Neural cell (in vitro differentiated cells): ENCODE data around the gene FIBCD1. TPM values are rescaled to one million over a fixed set of nuclear protein-coding genes. Genes with fewer than 3 reads are reported as not detected.

Source experiments
- H2AFZ ChIP-seq: fragments of 200-600, 300-800 bp; sonication (generic), shearing (Covaris generic); 2 replicates; pipeline ENCODE4 v1.6.0; 2014; ENCODE audit warnings: low read depth, mild to moderate bottlenecking, antibody characterized with exemption, low read length, moderate library complexity
- H3F3A ChIP-seq: fragments of 200-600 bp; shearing (Covaris generic); 2 replicates; pipeline ENCODE4 v1.6.1; 2016; ENCODE audit warnings: mild to moderate bottlenecking, moderate library complexity, mixed read lengths, antibody characterized with exemption, low read length; ENCODE audit not compliant: insufficient read depth, poor library complexity, severe bottlenecking
- H3K27ac ChIP-seq: fragments of 200-600, 300-800 bp; sonication (generic), shearing (Covaris generic); 2 replicates; pipeline ENCODE4 v1.5.1; 2014; ENCODE audit warnings: mild to moderate bottlenecking, low read length, moderate library complexity
- H3K27me3 ChIP-seq: fragments of 300-800, 200-600 bp; sonication (generic), shearing (Covaris generic); 2 replicates; pipeline ENCODE4 v1.6.0; 2014; ENCODE audit warnings: mild to moderate bottlenecking, low read depth, low read length, moderate library complexity; ENCODE audit not compliant: insufficient read depth
- H3K36me3 ChIP-seq: fragments of 300-800, 200-600 bp; sonication (generic), shearing (Covaris generic); 2 replicates; pipeline ENCODE4 v1.5.1; 2014; ENCODE audit warnings: mild to moderate bottlenecking, antibody characterized with exemption, low read length, moderate library complexity; ENCODE audit not compliant: insufficient read depth
- H3K4me2 ChIP-seq: fragments of 300-800, 200-600 bp; sonication (generic), shearing (Covaris generic); 2 replicates; pipeline ENCODE4 v1.6.0; 2014; ENCODE audit warnings: mild to moderate bottlenecking, low read length
- H3K4me3 ChIP-seq: fragments of 300-800, 200-600 bp; sonication (generic), shearing (Covaris generic); 2 replicates; pipeline ENCODE4 v1.5.1; 2014; ENCODE audit warnings: mild to moderate bottlenecking, low read length, moderate library complexity
- H3K79me2 ChIP-seq: fragments of 200-600 bp; shearing (Covaris generic); replicated peaks from 2 replicates; pipeline ENCODE4 v1.6.0; 2014; ENCODE audit warnings: mild to moderate bottlenecking, low read length, moderate library complexity; ENCODE audit not compliant: insufficient read depth
- H3K9ac ChIP-seq: fragments of 300-800, 200-600 bp; sonication (generic), shearing (Covaris generic); 2 replicates; pipeline ENCODE4 v1.6.1; 2016; ENCODE audit warnings: mild to moderate bottlenecking, low read length, mixed read lengths
- H3K9me2 ChIP-seq: fragments of 200-600 bp; shearing (Covaris generic); 2 replicates; pipeline ENCODE4 v1.6.1; 2016; ENCODE audit warnings: mild to moderate bottlenecking, low read length, mixed read lengths; ENCODE audit not compliant: insufficient read depth
- H3K9me3 ChIP-seq: fragments of 200-600, 300-800 bp; sonication (generic), shearing (Covaris generic); 2 replicates; pipeline ENCODE4 v1.6.1; 2016; ENCODE audit warnings: mild to moderate bottlenecking, mixed run types, low read length, moderate library complexity, mixed read lengths
- H4K20me1 ChIP-seq: fragments of 200-600 bp; shearing (Covaris generic); 2 replicates; pipeline ENCODE4 v1.6.1; 2016; ENCODE audit warnings: mild to moderate bottlenecking, mixed run types; ENCODE audit not compliant: insufficient read depth
- CTCF ChIP-seq: fragments of 450-650 bp; IDR thresholded peaks from 2 replicates; pipeline ENCODE4 v1.5.1; 2014; ENCODE audit warnings: antibody characterized with exemption, mild to moderate bottlenecking, moderate library complexity; ENCODE audit not compliant: poor library complexity, severe bottlenecking
- EP300 ChIP-seq: fragments of 450-650 bp; conservative IDR thresholded peaks from 2 replicates; pipeline ENCODE4 v1.6.1; 2014; ENCODE audit warnings: antibody characterized with exemption, mild to moderate bottlenecking, moderate library complexity; ENCODE audit not compliant: poor library complexity, severe bottlenecking
- EZH2 ChIP-seq: fragments of 200-600, 300-800 bp; shearing (Covaris generic), sonication (generic); IDR thresholded peaks from 2 replicates; pipeline ENCODE4 v1.6.1; 2014; ENCODE audit warnings: antibody characterized with exemption, low read length, borderline replicate concordance, mild to moderate bottlenecking; ENCODE audit not compliant: insufficient read depth, poor library complexity, severe bottlenecking
- MXI1 ChIP-seq: fragments of 450-650 bp; conservative IDR thresholded peaks from 2 replicates; pipeline ENCODE4 v1.6.1; 2014; ENCODE audit warnings: antibody characterized with exemption, mild to moderate bottlenecking; ENCODE audit not compliant: poor library complexity, severe bottlenecking
- POLR2AphosphoS5 ChIP-seq: IDR thresholded peaks from 2 replicates; pipeline ENCODE4 v1.6.1; 2012
- RAD21 ChIP-seq: fragments of 450-650 bp; conservative IDR thresholded peaks from 2 replicates; pipeline ENCODE4 v1.6.1; 2014; ENCODE audit warnings: antibody characterized with exemption, mild to moderate bottlenecking, moderate library complexity
- REST ChIP-seq: IDR thresholded peaks from 2 replicates; pipeline ENCODE4 v1.6.1; 2012; ENCODE audit warnings: borderline replicate concordance
- SMC3 ChIP-seq: fragments of 450-650 bp; conservative IDR thresholded peaks from 2 replicates; pipeline ENCODE4 v1.6.1; 2014; ENCODE audit warnings: antibody characterized with exemption, mild to moderate bottlenecking, moderate library complexity; ENCODE audit not compliant: poor library complexity
- TAF1 ChIP-seq: IDR thresholded peaks from 2 replicates; pipeline ENCODE4 v1.6.1; 2012; ENCODE audit warnings: low read depth
- polyA plus RNA-seq: library from polyadenylated mRNA; depleted of rRNA; stranded (reverse); fragments of >200 nt; gene quantifications from 2 replicates; pipeline ENCODE4 v1.2.3, GENCODE V29; 2014

FIBCD1 gene
- polyA plus RNA-seq, 1 donor from 2014 or later, result 2.7 TPM

GRCh38 chr9:130982636-130983358 is 43.8 kb upstream of the FIBCD1 start:
- Histone ChIP-seq H4K20me1 (no peaks in the 10 kb centered on the region), H3F3A (no peaks in the 10 kb centered on the region), H3K9me2 (no peaks in the 10 kb centered on the region), H3K9ac (no peak overlapping the region), H3K9me3 (no peaks in the 10 kb centered on the region), H3K4me3 (no peak overlapping the region), H3K79me2 (no peaks in the 10 kb centered on the region), H3K4me2 (no peak overlapping the region), H2AFZ (no peak overlapping the region), H3K36me3 (no peaks in the 10 kb centered on the region), H3K27me3 (no peaks in the 10 kb centered on the region), H3K27ac (no peak overlapping the region)
- TF ChIP-seq EZH2 (no peak), POLR2AphosphoS5 (no peak), RAD21 (no peak), REST (no peak), TAF1 (no peak)

- no peaks in the 10 kb centered on the region for H3K9me3 ChIP-seq
- H3K9me2 ChIP-seq, result no peaks in the 10 kb centered on the region
- H3K4me2 ChIP-seq, result peak overlapping the region; percentile 48
- H3K27me3 ChIP-seq, result no peaks in the 10 kb centered on the region
- H2AFZ ChIP-seq, result no peak overlapping the region
- H3K79me2 ChIP-seq, result no peaks in the 10 kb centered on the region
- no peaks in the 10 kb centered on the region for H3F3A ChIP-seq
- peak overlapping the region; percentile 21 for H3K4me3 ChIP-seq
- H4K20me1 ChIP-seq, result no peaks in the 10 kb centered on the region
- H3K36me3 ChIP-seq, result no peaks in the 10 kb centered on the region
- H3K9ac ChIP-seq, result peak overlapping the region; percentile 16
- peak overlapping the region; percentile 23 for H3K27ac ChIP-seq
- TF ChIP-seq REST (no peak), CTCF (no peak), RAD21 (no peak), MXI1 (no peak), EZH2 (no peak), EP300 (peak; percentile 18), TAF1 (no peak), POLR2AphosphoS5 (peak; percentile 30), SMC3 (peak; percentile 12)
These were observed 42.7 kb upstream of the FIBCD1 start for GRCh38 chr9:130981756-130982137.
